NCI-H187 treated with DMSO at 0.1 percent for 48 hours (cell line): ENCODE results near the gene VAMP2.
"Not testable (repeated sequence)": the region's sequence is repeated elsewhere in the genome, so short reads cannot be mapped to it uniquely, and the experiment has no call there.

ENCODE experiments used
- DNase-seq: peaks from one replicate; lab custom pipeline; 2025; lab: John Stamatoyannopoulos, UW

Gene VAMP2

DNA sequence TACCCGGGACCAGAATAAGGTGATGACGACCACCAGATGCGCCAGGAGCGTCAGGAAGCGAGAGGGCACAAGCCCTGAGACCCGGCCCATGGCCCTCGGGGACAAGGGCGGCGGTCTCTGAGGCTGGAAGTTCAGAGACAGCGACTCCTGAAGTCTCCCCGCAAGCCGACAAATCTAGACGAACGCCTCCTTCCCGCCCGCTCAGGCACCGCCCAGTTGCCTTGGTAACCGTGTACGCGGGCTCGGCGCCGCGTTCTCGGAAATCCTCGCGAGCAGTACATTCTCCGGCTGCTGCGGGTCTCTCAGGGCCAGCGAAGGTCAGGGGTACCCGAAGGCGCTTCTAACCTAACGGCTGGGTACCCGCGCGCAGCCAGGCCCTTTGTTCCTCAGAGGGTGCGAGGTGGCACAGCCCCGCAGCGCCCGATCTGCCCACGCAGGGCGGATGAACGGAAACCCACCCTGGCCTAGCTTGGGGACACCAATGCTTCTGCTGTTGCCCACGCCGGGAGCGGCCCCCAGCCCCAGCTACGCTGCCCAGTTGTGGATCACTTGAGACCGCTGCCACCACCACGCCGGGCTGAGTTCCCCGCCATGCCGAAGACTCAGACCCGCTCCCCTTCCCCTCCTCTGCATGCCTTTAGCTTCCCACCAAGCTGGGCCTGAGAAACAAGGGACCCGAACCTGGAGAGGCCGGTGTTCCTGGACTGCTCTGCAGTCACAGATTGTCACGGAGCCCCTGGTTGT lies 13.6 kb upstream of the VAMP2 start, which contains the start of gene TMEM107:
Gene TMEM107 (minus strand): TSS at position 184 of the 744 bp plus-strand sequence. CDS start 94 bp downstream, at position 90.
- DNase-seq = no peak

DNA sequence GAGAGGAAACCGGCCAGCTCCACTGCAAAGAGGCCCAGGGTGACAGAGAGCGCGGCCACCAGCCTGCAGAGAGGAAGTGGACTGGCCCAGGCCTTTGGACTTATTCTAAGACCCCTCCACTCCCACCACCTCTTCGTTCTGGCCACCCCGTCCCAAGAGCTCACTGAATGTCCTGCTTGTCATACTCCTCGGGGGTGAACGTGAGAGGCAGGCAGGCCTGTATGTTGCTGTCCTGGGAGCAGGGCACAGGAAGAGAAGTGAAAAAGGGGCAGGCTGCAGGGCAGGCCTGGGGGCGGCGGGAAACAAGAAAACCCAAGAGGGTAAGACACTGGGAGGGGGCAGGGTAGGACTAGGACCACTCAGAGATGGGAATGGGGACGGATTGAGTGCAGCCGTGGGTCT lies 13.0 kb upstream of the VAMP2 start:
- DNase-seq = no peak

DNA sequence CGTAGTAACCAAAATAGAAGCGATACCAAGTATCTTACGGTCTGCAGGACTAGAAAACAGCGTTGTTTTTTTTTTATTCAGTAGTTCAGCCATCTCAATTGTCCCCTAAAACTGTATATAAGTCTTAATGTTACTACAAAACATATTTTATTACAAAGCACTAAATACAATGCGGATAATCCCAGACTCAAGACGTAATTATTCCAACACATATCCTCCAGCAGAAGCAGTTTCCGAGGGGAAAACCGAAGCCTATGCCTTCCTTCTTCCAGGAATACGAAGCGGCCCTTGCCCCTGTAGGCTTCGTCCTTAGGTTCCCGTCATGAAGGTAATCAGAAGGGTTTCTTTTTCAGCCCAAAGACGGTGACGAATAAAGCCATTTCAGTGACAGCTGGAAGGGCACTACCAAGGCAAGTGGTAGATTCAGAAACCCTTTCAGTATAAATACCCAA lies 11.1 kb upstream of the VAMP2 start:
- DNase-seq = no peak

DNA sequence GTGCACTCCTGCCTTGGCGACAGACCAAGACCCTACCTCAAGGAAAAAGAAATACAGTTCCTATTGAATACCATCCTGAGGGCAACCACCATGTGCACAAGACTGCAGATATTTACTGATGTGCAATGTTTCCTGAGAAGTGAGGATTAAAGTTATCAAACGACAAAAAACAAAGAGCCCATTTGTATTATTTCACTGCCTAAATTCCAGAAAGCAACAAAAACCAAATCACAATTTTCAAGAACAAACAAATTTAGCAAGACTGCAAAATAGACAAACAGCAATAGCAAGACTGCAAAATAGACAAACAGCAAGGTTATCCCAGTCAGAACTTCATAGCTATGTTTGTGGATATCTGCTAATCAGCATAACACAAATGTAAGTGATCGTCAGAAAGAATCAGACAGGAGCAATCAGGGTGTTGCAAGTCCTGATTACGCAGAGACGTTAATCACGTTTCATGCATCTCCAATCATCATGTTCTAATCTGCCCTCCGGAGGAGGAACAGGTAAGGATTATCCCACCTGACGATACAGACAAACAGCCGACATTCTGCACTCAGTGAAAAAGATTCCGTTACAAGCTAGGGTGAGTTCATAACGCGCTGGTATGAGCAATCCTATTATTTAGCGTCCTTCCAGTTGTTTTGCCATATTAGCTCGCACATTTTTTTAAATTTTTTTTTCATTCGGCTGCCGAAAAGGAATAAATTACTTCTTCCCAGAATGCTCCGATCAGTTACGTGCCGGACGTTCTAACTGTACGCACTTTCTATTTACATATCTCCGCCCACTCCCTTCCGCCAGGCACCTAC lies 10.5 kb upstream of the VAMP2 start:
- peak; percentile 68 for DNase-seq

DNA sequence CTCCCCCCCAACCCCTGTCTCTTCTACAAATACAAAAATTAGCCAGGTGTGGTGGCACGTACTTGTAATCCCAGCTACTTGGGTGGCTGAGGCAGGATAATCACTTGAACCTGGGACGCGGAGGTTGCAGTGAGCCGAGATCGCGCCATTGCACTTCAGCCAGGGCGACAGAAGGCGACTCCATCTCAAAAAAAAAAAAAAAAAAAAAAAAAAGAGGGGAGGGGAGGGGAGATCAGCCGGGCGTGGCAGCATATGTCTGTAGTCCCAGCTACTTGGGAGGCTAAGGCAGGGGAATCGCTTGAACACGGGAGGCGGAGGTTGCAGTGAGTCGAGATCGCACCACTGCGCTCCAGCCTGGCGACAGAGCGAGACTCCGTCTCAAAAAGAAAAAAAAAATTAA lies 7.4 kb upstream of the VAMP2 start:
- not testable (repeated sequence) for DNase-seq

DNA sequence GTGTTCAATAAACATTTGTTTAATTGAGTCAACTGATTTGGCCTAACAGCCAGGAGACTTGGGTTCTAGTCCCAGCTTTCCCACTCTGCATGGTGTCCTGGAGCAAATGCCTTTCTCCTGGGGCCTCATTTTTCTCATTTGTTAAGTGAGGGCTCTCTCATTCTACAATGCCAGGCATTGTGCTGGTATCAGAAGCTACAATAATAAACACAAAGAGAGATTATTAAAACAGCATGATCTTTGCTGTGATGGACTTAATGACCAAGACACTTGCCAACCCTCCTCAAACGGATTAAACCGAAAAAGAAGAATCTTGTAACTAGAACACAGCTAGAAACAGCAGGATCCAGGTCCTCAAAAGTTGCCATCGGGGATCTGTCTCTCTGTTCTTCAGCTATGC lies 4.8 kb upstream of the VAMP2 start:
- DNase-seq = no peak

DNA sequence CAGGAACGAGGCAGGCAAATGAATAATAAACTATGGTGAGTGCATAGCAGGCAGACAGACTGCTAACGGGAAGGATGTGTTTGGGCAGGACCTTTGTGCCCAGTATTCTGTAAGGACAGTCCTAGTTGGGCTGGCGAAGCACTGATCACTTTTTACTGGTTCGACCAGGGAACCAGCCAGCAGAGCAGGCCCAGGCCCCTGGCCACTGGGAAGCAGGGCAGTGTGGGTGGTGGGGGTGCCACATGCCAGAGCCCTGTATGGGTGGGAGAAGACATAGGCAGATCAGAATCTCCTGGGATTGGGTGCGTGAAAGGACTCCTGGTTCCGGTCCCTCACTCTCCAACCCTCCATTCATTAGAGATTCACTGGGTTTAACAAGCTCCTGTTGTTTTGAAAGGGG lies 4.0 kb upstream of the VAMP2 start:
- DNase-seq = no peak

DNA sequence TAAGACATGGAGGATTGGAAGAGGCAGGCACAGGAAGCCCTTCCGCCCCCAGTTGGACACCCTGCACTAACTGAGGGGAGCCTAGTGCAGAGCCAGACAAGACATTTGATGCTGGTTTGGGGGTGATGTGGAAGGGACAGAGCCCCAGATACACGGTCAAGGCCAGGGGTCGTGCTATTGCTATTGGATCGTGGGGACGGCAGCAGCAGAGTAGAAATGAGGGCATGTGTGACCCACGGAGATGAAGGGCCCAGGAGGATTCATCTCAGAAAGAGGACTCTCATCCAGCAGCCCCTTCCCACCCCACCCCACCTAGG lies 2.0 kb upstream of the VAMP2 start:
- DNase-seq = no peak

DNA sequence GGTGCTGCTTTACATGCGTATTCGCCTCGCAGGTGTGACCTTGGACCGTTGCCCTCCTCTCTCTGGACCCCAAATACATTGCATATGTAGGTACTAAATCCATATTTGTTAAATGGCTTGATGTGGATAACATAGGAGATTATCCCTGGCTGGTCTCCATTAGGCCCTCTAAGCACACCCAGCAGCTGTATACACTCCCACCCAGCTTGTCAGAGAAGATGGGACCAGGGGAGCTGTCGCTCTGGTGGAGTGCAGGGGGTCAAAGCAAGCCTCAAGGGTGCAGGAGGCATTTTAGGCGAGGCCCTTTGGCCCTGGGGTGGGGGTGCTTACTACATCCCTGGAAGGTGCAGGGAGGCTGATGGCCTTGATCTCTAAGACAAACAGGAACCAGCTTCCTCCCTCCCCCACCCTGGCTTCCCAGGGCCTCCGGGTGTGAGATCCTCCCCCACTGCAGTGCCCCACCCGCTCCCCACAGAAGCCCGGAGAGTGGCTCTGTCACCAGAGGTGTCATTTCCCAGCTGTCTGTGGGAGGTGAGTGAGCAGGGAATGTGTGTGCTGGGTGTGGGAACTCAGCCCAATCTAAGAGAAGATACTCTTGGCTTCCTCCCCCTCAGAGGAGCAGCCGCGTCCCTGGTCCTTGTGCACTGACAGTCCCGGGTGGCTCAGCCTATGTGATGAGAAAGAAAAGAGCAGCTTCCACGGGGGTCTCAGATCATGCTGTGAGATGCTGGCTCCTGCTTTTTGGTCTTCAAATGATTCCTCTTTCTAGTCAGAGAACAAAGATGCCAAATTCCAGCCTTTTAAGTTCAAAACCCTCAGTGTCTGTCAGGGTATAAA lies 1.4 kb upstream of the VAMP2 start:
- no peak for DNase-seq

DNA sequence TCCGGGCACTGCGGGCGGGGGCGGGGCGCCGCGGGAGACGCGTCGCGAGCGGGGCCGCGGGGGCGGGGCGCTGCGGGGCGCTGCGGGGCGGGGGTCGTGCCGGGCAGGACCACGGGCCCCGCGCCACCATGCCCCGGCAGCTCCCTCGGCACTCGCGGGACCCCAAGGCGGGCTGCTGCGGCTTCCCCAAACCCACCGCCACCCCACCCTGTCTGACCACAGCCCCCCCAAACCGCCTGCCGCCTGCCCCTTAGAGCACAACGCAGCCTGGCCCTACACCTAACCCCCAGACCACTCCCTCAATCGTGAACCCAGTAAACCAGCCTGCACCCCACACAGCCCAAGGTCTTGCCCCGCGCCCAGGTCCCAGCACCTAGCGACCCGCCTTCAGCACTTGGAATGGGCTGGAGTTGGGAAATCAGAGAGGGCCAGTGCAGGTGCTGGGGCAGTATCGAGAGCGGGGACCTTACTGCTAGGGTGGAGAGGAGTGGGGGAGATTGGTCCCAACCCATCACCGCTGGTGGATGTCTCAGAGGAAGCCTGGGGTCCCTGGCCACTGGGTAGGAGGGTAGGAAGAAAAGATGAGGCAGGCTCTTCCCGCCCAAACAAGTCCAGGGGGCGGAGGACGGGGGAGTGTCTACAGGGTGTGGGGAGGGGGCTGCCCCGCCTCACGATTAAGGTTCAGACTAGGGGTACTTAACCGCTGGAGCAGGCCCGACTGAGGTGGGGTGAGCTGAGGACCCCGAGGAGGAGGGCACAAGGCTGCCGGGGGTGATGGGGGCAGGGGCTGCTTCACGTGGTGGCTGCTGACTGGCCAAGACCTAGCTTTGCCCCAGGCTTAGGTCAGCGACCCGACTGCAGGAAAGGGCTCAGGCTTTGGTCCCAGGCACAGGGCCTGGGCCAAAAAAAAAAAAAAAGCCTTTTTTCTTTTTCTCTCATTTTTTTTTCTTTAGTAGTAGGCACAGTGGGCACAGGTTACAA lies 539 bp upstream of the VAMP2 start:
- no peak for DNase-seq

DNA sequence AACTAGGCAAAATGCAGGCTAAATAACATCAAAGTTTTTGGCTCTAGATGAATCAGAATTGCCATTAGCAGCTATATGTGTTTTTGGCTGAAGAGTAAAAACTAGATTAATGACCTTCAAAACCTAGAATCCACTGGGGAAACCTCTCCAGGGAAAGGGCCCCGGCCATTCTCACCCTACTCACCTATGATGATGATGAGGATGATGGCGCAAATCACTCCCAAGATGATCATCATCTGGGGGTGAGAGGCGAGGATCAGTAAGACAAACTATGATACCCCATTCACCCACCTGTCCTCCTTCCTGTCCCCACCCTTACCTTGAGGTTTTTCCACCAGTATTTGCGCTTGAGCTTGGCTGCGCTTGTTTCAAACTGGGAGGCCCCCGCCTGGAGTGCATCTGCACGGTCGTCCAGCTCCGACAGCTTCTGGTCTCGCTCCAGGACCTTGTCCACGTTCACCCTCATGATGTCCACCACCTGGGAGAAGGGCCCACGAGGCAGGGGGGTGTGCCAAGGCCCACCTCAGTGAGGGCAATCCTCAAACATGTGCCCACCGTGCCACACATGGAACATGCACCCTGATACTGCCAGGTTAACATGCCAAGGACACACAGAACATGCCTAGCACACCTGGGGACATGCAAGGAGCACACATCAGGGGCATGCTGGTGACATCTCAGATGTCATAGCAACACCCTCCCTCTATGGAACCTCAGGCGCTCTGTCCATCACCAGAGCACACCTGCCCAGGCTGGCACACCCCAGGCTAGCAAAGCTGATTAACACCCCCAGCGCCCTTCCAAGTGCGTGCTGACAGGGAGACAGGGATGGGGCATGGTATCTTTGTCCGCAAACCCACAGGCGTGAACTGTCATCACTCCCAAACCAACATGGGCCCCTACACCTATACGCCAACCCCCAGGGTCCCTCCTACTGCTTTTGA lies 1.2 kb downstream of the VAMP2 start:
- DNase-seq = no peak

DNA sequence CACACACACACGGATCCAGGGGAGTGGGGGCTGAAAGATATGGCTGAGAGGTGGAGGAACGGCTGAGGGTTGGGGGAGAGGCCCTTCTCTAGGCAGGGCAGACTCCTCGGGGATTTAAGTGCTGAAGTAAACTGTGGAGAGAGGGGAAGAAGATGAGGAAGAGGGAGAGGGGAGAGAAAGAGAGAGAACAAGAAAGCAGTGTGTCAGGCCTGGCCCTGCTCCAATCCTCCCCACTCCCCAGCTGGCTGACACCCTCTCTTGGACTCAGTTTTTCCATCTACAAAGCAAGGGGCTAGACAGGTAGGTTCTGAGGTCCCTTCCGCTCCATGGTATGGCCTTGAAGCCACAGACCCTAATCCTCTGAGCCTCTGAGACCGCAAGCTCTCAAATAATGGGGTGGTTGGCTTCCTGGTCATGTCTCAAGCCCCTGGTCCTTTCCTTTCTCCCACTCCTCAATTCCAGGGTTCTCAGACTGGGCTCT lies 2.0 kb downstream of the VAMP2 start:
- DNase-seq = no peak

DNA sequence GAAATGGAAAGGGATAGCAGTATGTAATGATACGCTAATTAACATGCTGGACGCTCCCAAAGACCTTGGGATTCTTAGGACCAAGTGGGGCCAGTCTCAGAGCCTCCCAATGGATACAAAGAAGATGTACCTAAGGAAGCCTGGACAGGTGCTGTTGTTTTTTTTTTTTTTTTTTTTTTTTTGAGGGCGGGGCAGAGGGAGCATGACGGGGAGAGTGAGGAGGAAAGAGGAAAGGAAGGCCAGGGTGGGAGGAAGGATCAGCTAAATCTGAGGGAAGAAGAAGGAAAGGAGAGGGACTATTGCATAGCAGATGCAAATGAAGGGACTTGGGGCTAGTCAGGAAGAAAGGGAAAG lies 2.5 kb downstream of the VAMP2 start:
- DNase-seq = no peak

DNA sequence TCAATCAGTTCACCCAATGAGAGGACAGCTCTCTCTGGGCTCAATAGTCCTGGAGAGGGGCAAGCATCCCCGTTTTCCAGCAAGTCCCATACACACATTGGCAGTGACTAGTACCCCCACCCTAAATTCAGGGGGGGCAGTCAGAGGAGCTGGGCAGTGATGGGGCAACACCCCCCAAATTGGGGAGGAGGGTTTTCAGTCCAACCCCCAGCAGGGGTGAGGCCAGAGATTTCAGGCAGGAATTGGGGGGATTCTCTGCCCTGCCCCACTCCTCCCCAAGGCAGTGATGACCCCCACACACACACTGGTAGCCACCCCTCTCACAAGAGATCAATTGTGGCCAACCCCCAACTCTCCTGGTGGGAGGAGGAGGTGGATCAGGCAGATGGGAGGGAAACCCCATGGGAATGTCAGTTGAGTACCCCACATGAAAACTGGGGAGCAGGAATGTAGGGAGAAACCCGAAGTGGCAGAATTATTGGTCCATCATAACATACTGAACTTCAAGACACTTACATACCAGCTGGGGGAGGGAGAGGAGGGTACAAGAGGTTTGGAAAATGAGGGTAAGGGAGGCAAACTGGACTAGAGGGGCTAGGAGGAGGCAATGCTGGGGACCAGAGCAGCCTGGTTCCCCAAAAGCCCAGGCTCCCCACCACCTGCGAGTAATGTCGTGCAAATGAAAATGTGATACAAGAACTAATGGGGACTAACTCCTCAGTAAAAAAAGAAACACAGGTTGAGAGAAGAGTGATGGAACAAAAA lies 3.1 kb downstream of the VAMP2 start:
- DNase-seq = no peak

DNA sequence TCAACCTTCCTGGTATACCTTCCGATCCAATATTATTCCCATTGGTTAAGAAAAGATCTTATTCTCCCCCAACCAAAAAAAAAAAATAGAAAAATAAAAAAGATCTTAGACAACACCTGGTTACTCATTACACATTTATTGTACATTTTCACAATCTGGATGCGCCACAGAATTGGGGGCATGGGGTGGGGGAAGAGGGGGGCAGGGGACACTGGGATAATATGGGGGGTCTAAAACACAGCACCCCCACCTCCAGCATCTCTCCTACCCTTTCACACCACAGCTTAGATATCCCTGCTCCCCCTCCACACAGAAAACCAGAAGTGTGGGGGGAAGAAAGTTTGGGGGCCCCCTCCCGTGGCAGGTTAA lies 3.7 kb downstream of the VAMP2 start:
- DNase-seq = no peak

DNA sequence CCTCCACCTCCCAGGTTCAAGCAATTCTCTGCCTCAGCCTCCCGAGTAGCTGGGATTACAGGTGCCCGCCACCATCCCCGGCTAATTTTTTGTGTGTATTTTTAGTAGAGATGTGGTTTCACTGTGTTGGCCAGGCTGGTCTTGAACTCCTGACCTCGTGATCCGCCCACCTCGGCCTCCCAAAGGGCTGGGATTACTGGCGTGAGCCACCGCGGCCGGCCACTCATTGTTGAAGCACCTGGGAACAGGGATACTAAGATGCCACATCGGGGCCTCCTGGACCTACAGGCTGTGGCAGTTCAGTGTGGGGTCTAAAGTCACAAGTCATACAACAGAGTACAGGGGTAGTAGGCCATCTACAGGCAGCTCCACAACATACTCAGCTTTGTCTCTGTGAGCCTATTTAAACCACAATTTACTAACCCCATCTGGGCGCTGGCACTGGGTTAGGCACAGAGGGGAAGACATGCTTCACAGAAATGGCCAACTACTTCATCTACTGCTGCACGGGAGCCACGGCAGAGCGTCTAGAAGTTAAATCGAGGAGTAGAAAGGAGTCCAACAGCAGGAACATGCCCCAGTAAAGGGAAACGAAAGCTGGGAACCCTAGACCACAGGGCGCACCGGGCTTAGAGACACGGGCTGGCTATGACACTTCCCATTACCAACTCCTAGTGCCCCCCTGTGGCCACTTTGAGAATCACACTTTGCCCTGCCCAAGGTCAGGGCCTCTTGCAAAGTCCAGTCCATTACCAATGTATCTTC lies 4.3 kb downstream of the VAMP2 start:
- DNase-seq = no peak

DNA sequence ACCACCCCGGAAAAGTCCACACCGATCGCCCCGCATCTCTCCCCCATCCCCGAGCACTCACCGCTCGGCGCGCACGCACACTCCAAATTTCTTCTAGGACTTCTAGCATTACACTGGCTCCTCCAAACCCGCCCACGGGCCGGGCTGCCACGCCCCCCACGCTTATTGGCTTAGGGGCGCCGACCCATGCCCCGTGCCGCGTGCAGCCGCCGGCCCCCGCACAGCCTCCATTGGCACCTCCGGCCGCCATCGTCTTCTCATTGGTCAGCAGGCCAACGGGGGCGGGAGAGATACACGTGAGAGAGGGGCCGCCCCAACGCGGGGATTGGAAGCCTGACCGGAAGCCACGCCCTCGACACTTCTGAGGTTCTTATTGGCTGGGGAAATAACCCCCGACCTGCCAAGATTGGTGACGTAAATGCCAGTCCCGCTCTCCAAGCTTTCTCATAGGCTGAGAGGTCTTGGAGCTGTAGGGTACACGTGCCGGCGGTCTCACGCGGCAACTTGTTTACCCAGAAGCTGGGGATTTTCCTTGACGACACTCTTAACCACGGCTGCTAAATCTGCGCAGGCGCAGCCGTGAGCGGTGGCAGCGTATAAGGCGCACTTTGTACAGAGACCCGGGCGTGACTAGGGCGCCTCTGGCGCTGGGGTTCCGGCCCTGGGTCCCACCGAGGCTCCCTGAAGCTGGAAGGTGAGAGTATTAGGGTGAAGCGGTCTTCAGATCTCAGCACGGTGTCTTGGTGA lies 6.3 kb downstream of the VAMP2 start:
- DNase-seq = peak; percentile 89

DNA sequence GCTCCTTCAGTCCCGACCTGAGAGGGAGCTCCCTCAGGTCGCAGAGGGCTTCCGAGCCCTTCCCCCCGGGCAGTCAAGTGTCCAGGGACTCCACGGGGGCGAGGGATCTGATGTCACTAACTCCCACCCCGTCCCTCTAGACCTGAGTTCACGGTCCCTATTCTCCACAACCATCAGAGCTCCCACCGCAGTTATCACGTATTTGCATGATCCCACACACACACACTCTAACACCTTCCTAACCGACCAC lies 6.8 kb downstream of the VAMP2 start:
- no peak for DNase-seq
